HEK293T (cell line): ENCODE measurements around the gene DNAJB11.

ENCODE experiments used
- BHLHE40 ChIP-seq: fragments of 450-650 bp; IDR thresholded peaks from 2 replicates; pipeline ENCODE4 v1.6.1; 2016; ENCODE audit warnings: mild to moderate bottlenecking, moderate library complexity, borderline replicate concordance
- ELF4 ChIP-seq: fragments of 450-650 bp; IDR thresholded peaks from 2 replicates; pipeline ENCODE4 v1.6.1; 2017; ENCODE audit warnings: antibody characterized with exemption
- L3MBTL2 ChIP-seq: fragments of 450-650 bp; conservative IDR thresholded peaks from 2 replicates; pipeline ENCODE4 v1.6.1; 2016; ENCODE audit warnings: mild to moderate bottlenecking
- LEF1 ChIP-seq: fragments of 450-650 bp; IDR thresholded peaks from 2 replicates; pipeline ENCODE4 v1.6.1; 2017; ENCODE audit warnings: mild to moderate bottlenecking, borderline replicate concordance
- SUZ12 ChIP-seq: fragments of 450-650 bp; IDR thresholded peaks from 2 replicates; pipeline ENCODE4 v1.6.1; 2016; ENCODE audit warnings: mild to moderate bottlenecking
- TARDBP ChIP-seq: fragments of 450-650 bp; IDR thresholded peaks from 2 replicates; pipeline ENCODE4 v1.6.1; 2016
- ZNF384 ChIP-seq: fragments of 450-650 bp; IDR thresholded peaks from 2 replicates; pipeline ENCODE4 v1.6.1; 2016
- TF ChIP-seq, protein P1 (sequence below): fragments of 450-650 bp; IDR thresholded peaks from 2 replicates; pipeline ENCODE4 v1.6.1; 2016

DNA sequence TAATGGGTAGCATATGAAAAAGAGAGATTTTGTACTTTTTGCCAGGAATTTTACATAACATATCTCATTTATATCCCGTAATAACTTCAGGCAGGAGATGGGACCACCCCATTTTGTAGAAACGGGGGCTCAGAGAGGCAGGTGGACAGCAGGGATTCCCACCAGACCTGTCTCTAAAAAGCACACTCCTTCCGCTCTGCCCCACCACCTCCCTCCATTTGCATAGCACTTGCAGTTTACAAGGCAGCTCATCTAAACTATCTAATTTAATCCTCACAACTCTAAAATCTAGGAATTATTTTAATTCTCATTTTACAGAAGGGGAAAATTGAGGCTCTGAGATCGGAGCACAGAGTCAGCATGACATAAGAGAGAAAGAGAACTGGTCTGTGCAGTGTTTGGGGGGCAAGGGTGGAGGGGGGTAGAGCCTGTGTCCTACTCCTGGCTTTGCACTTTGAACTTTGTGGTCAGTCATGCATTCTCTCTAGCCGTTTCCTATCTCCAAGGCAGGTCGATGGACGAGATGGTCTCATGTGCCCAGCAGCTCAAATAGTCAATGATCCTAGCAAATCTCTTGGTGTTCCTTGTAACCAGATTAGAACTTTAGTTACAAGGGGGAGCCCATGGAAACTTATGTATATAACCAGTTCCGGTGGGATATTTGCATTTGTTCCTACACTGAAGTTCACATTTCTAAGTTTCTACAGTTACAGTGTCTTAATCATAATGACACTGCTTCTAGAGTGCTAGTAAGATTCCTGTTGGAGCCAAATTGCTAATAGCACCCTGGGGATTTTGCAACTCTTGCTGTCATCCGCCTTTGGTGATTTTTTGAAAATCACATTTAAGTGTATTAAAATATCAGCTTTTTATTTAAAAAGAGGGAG, 44.9 kb upstream of the DNAJB11 start:
- TF ChIP-seq ELF4 (no peak), TARDBP (no peak), L3MBTL2 (no peak), BHLHE40 (no peak), ZNF384 (no peak), LEF1 (no peak), SUZ12 (no peak)
- TF ChIP-seq, protein P1, sequence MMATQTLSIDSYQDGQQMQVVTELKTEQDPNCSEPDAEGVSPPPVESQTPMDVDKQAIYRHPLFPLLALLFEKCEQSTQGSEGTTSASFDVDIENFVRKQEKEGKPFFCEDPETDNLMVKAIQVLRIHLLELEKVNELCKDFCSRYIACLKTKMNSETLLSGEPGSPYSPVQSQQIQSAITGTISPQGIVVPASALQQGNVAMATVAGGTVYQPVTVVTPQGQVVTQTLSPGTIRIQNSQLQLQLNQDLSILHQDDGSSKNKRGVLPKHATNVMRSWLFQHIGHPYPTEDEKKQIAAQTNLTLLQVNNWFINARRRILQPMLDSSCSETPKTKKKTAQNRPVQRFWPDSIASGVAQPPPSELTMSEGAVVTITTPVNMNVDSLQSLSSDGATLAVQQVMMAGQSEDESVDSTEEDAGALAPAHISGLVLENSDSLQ = no peak
